GM21381 (cell line): ENCODE data around the gene DOCK2.
"Not testable (repeated sequence)": the region's sequence is repeated elsewhere in the genome, so short reads cannot be mapped to it uniquely, and the experiment has no call there.

Source experiments
- ATAC-seq: cut with Tn5 transposase; IDR thresholded peaks from one replicate; pipeline ENCODE4 v1.9.1; 2021; ENCODE audit warnings: mild to moderate bottlenecking, moderate library complexity; ENCODE audit not compliant: unreplicated experiment

The DOCK2 gene

GRCh38 chr5:169637549-169638121, 560 bp downstream of the DOCK2 start:
- peak; percentile 68 for ATAC-seq

- no peak for ATAC-seq
Observed at GRCh38 chr5:169641253-169641652, 4.2 kb downstream of the DOCK2 start.

- no peak for ATAC-seq
Observed at GRCh38 chr5:169646856-169647255, 9.8 kb downstream of the DOCK2 start.

GRCh38 chr5:169647566-169647965, 10.5 kb downstream of the DOCK2 start:
- ATAC-seq, result peak; percentile 44

GRCh38 chr5:169648725-169649310, 11.7 kb downstream of the DOCK2 start:
- ATAC-seq, result no peak

GRCh38 chr5:169649486-169649885, 12.4 kb downstream of the DOCK2 start:
- ATAC-seq, result no peak

- ATAC-seq, result peak; percentile 30
Observed at GRCh38 chr5:169650701-169651331, 13.7 kb downstream of the DOCK2 start.

- ATAC-seq, result no peak
Observed at GRCh38 chr5:169651526-169651925, 14.5 kb downstream of the DOCK2 start.

GRCh38 chr5:169652057-169652456, 15.0 kb downstream of the DOCK2 start:
- ATAC-seq, result no peak

- no peak for ATAC-seq
Observed at GRCh38 chr5:169653091-169653490, 16.0 kb downstream of the DOCK2 start.

- ATAC-seq, result no peak
Observed at GRCh38 chr5:169655353-169655752, 18.3 kb downstream of the DOCK2 start.

GRCh38 chr5:169656125-169656901, 19.2 kb downstream of the DOCK2 start:
- peak; percentile 61 for ATAC-seq

GRCh38 chr5:169657127-169657526, 20.1 kb downstream of the DOCK2 start:
- peak; percentile 50 for ATAC-seq

- ATAC-seq, result not testable (repeated sequence)
Observed at GRCh38 chr5:169662451-169662850, 25.4 kb downstream of the DOCK2 start.

- ATAC-seq, result no peak
Observed at GRCh38 chr5:169663537-169663936, 26.5 kb downstream of the DOCK2 start.

GRCh38 chr5:169666365-169666764, 29.3 kb downstream of the DOCK2 start:
- ATAC-seq, result no peak

GRCh38 chr5:169667896-169668674, 31.0 kb downstream of the DOCK2 start:
- ATAC-seq, result no peak

GRCh38 chr5:169668732-169669131, 31.7 kb downstream of the DOCK2 start:
- ATAC-seq, result no peak

- ATAC-seq, result peak; percentile 96
Observed at GRCh38 chr5:169670769-169671525, 33.9 kb downstream of the DOCK2 start.

- no peak for ATAC-seq
Observed at GRCh38 chr5:169682026-169682425, 45.0 kb downstream of the DOCK2 start.
